IPS-18c (cell line): Measurements from ENCODE around the gene TACO1.

Experiments used
- H3K4me3 ChIP-seq: 2 replicates; pipeline ENCODE4 v1.7.0; 2013; ENCODE audit warnings: low read depth, mild to moderate bottlenecking, low read length, moderate library complexity; ENCODE audit not compliant: insufficient read depth
- H3K9me3 ChIP-seq: one replicate; pipeline ENCODE4 v1.6.1; 2013; ENCODE audit warnings: mild to moderate bottlenecking, low read length, moderate library complexity; ENCODE audit not compliant: control insufficient read depth, insufficient read depth

The TACO1 gene

DNA sequence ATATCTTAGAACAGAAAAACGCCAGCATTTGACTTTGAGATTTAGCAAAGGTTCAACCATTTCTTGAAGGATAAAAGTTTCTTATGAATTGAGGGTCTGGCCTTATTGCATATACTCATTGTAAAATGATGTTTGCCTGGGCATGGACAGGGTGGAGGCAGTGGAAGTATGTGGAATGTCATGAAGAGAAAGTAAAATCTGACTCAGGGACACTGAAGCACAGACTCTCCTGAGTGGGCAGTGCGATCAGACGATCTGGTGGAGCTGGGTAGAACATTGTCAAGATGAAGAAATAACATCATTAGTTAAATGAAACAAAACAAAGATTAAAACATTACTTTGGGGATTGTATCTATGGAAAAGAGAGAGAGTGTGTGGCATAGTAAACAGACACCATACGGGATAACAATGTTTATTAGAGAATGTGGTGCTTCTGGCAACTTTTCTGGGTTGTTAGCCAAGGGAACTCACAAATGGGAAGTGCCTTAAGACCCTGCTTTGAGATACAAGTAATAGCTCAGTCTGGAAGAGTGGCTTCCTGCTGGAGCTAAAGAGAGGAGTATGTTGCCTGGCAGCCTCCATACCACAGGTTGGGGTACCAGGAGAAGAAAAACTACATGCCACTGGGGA, 26.0 kb downstream of the TACO1 start:
- no peaks in the 10 kb centered on the region for H3K9me3 ChIP-seq
- no peak overlapping the region for H3K4me3 ChIP-seq

DNA sequence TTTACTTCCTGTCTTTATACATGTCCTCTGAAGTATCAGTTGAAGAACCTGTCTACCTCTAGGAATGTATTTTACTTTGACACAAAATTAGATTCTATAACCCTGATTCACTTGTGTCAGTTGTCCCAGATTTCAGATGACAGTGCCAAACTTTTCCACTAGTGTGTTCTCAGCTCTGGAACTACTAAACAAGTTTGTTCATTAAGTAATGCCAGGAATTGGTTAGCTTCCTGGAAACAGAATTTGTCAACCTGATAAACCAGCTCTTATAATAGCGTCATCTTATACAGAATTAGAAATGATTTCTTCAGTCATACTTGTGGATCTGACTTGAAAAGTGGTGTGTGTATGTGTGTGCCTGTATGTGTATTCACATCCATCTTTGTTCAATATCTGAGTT, 28.9 kb downstream of the TACO1 start:
- H3K9me3 ChIP-seq: no peaks in the 10 kb centered on the region
- no peak overlapping the region for H3K4me3 ChIP-seq

DNA sequence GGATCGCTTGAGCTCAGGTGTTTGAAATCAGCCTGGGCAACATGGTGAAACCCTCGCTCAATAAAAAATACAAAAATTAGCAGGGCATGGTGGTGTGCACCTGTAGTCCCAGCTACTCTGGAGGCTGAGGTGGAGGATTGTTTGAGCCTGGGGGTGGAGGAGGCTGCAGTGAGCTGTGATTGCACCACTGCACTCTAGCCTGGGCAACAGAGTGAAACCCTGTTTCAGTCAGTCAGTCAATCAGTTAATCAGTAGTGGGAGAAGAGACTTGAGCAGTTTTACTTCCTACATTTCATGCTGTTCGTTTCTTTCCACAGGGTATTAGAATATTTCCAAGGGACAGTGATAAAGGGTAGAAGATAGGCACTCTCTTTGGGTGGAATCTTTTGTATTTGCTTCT, 30.4 kb downstream of the TACO1 start:
- H3K4me3 ChIP-seq: no peak overlapping the region
- H3K9me3 ChIP-seq: no peaks in the 10 kb centered on the region

DNA sequence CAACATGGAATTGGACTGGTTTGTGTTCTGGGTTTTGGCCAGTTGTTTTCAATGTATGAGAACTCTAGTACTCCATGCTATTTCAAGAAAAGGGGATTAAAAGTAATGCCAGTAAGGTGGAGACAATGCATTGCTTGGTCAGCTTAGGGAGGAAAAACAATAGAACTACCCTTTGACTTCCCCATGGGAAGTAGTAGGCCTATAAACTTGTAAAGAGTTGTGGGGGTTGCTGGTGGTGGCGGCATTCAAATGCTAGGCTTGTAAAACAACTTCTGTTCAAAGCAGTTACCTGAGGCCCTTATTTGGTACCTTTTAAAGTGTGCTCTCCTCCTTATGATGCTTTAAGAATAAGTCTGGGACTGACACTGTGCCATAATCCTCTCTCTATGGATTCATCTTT, 30.9 kb downstream of the TACO1 start:
- Histone ChIP-seq H3K4me3 (no peak overlapping the region), H3K9me3 (no peaks in the 10 kb centered on the region)

DNA sequence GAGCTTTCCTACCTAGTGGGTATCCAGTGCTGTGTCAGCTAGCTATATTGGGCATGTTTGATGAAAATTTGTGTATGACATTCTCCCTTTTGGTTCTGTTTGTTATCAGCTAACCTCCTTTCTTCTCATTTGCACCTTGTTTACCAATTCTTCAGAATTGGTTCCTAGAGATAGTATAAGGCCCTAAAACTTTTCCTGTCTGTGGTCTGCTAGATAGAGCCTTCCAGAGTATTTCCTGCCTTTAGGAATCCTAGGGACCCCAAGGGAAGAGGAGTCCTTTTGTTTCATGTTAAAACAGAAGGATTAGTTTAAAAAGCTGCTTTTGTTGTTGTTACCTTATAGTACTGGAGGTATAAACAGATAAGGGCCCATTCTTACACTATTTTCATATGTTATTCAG, 33.0 kb downstream of the TACO1 start:
- Histone ChIP-seq H3K4me3 (no peak overlapping the region), H3K9me3 (no peaks in the 10 kb centered on the region)

DNA sequence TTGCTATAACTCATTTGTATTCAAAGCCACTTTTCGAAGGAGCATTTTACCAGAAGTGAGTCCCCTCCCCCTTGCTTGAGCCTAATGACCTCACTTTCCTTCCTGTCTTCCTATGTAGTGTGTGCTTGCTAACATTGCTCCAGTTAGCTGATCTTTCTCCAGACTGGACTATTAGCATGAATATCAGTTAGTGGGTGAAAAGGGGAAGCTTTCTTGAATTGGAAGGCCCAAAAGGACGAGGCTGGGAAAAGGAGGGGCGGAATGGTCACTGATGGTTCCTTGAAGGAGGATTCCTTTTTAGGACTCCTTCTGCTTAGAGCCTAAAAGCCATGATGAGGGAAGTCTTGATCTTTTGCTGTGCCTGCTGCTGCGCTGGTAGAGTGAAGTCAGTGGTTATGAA, 33.5 kb downstream of the TACO1 start:
- Histone ChIP-seq H3K9me3 (no peaks in the 10 kb centered on the region), H3K4me3 (no peak overlapping the region)

DNA sequence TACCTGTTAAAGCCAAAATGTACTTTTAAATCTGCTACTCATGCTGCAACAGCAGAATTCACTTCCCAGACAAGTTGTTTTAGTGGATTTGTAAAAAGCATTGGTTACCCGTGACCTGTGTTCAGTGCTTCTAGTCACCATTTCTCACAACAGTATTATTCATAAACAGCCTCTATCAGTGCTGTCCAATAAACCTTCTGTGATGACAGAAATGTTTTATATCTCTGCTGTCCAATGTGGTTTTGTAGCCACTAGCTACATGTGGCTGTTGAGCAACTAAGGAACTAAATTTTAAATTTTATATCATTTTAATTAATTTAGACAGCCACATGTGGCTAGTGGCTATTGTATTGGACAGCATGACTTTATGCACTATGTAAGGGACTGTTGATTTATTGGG, 34.1 kb downstream of the TACO1 start:
- H3K4me3 ChIP-seq: no peak overlapping the region

DNA sequence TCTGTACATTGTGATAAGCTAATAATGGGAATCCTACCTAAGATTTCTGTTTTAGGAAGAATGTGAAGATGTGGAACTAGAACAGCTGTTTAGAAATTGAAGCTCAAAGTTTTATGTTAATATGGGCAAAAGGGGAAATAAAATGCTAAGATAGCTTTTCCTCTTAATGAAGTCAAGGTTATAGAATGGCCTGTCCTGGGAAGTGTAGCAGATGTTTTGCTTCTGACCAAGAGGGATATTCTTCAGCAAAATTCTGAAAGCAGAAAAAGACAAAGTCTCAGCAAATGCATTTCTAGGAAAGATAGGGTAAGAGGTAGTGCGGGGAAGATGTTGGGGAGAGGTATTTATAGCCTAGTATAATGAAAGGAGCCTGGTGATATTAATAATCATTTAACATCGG, 34.6 kb downstream of the TACO1 start:
- H3K9me3 ChIP-seq: no peaks in the 10 kb centered on the region
- H3K4me3 ChIP-seq: no peak overlapping the region

More for the DNA sequence above, 34.1 kb downstream of the TACO1 start:
- no peaks in the 10 kb centered on the region for H3K9me3 ChIP-seq

DNA sequence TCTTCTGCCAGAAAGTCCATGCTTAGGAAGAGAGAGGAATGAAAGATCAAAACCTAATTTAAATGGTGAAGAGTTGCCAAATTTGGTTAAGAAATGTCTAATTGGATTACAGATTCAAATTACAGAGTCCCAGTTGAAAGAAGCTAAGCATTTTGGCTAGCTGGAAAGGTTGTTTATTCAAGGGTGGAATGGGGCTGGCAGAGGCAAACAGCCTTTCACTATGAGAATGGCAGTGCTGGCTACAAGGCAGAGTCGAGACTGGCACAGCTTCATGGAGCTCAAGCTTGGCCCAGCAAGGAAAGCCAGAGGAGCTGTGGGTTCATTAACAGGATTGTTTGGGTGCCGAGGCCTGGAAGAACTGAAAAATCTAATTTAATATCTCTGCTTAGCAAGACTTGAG, 35.1 kb downstream of the TACO1 start:
- H3K4me3 ChIP-seq: no peak overlapping the region
- no peaks in the 10 kb centered on the region for H3K9me3 ChIP-seq

DNA sequence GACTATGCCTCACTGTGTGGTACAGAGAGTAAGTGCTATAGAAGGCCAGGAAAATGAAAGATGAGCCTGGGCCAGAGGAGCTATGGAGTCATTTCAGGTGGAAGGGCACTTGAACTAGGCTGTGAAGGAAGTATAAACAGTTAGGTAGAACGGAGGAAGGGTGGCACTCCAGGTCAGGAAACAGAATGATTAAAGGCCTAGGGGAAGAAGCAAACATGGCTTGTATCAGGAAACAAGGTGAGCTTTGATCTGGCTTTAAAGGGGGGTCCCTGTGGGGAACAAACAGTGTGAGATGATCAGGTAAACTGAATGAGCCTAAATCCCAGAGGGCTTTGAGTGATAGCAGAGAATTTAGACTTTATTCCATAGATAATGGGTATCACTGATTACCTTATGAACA, 38.4 kb downstream of the TACO1 start:
- H3K4me3 ChIP-seq: no peak overlapping the region
- H3K9me3 ChIP-seq: no peaks in the 10 kb centered on the region

DNA sequence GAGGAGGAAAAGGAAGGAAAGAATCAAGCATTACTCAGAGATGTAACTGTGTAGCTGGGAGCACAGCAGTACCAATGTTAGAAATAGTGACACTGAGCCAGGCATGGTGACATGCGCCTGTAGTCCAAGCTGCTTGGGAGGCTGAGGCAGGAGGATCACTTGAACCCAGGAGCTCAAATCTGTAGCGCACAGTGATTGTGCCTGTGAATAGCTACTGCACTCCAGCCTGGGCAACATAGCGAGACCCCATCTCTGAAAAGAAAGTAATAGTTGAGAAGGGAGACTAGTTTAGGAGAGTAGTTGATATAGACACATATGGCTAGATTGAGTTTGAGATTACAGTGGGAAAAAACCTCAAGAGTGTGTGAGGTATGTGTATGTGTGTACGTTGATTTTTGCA, 39.3 kb downstream of the TACO1 start:
- Histone ChIP-seq H3K4me3 (no peak overlapping the region), H3K9me3 (no peaks in the 10 kb centered on the region)

DNA sequence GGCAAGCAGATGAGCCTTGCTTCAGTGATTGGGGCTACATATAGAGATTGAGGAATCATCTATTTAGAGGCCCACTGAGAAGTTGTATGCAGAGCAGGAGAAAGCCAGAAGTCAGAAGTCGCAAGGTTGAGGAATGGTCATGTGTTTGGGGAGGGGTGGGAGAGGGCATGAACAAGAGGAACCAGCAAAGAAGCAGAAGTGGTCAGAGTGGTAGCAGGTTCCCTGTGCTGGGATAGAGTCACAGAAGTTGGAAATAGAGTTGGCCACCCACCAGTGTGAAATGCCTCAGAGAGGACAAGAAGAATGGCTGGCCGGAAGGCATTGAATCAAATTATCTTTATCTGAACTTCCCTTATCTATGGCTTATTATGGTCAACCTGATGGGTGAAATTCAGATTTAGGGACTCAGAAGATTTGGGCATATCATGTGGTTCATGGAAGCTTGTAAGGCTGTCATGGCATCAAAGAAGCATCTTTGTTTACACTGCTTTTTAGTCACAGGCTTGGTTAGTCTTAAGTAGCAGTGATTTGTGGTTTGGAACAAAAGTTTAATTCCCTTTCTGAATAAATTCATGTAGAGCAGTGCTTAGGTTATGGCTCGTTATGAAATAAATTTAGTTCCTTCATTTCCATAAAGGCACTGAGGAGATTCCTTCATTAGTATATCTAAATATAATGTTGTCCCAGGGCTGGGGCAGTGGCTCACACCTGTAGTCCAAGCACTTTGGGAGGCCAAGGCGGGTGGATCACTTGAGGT, 41.2 kb downstream of the TACO1 start:
- Histone ChIP-seq H3K9me3 (no peaks in the 10 kb centered on the region), H3K4me3 (no peak overlapping the region)

DNA sequence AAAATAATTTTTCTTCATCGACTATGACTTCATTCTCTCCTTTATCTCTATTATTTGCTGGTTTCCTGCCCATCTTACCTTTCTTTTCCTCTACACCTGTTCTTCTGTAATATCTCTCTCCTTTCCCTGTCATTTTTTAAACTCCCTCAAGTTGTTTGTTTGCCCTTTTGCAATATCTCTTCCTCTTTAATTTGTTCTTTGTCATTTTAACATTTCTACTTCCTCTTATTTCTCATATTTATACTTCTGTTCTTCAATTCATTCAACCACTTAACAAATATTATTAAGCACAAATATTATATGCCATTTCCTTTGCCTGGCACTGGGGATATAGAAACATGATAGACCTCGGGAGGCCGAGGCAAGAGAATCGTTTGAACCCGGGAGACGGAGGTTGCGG, 44.2 kb downstream of the TACO1 start:
- no peaks in the 10 kb centered on the region for H3K9me3 ChIP-seq
- H3K4me3 ChIP-seq: no peak overlapping the region

DNA sequence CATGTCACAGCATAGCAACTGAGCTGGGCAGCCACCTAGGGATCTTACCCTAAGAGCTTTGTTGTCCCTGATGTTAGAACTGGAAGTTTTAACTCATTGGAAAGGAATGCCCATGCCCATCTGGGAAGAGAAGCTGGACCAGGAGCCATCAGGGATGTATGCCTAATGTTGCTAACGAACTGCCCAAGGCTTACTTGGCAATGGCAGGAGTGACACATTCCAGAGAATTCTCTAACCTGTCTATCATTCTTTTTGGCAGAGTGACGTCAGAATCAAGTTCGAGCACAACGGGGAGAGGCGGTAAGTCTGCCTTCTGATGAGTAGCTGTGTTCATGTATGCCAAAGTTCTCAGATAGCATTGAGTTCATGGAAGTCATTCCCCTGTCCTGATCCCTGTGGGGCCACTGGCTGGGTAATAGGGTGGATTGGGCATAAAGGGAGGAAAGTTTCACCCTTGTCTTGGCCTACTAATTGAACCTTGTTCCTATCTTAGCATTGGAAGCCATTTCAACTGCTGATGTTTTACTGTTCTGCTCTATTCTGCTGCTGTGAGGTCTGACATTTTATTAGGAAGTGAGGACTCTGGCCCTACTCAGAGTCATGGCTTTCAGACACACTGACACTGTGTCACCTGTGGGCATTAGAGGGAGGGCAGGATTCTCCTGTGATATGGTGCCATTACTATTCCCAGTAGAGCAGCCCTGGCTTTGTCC, 45.2 kb downstream of the TACO1 start:
- H3K4me3 ChIP-seq: no peak overlapping the region
- H3K9me3 ChIP-seq: no peaks in the 10 kb centered on the region

DNA sequence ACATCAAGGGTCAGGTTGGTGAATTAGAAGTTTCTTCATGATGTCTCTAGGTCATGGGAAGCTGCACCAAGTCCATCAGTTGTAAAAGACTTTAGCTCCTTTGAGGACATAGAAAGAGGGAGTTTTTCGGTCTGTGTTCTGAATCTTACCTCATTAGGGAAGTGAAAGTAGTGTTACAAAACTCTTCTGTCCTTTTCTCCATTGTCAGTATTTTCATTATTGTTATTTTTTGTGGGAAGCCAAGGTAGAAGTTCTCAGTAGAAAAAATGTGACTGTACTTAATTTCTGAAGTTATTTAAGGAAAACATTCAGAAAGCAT, 45.8 kb downstream of the TACO1 start:
- Histone ChIP-seq H3K9me3 (no peaks in the 10 kb centered on the region), H3K4me3 (no peak overlapping the region)

DNA sequence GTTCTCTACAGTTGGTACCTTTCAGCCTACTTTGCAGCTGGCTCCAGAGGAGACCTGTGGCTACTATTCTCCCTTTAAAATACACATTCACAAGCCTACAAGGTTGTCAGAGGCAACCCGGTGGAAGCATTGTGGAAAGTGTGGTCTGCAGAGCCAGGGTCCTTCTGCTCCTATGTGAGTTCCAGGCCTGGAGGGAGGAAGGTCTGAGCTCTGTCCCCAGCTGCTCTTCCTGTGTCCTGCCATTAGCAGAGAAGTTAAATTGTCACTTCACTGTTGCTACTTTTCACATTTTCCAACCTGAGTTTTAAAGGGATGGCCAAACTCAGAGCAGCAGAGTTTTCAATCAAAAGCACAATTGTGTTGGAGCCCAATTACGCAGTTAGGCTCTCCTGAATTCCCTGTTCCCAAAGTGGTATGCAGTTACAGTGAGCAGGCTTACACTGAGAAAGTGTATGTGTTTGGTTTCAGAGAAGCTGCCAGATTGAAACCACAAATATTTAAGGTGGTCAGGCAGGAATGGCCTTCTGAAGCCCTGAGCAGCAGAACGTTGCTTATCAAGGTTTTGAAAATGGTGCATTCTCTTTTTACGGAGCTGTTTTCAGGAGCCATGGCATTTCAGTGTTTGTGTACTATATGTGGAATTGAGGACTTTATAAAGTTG, 46.5 kb downstream of the TACO1 start:
- Histone ChIP-seq H3K9me3 (no peaks in the 10 kb centered on the region), H3K4me3 (no peak overlapping the region)

DNA sequence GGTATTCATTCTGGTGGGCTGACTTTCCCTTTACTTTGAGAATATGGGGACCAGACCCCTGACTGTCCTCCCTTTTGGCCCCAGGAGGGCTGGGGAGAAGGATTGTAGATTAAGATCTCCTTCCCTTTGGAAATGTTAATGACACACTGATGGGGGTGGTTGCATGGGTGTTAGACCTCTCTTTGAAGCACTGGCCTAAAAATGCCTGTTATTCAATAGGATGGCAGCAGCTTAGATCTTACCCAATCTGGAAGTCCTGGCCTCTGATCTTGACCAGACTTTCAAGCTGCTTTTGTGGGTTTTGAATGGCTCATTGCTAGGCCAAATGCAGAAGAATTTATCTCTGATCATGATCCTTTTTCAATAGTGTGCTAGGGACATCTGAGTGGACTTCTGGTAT, 47.2 kb downstream of the TACO1 start:
- no peaks in the 10 kb centered on the region for H3K9me3 ChIP-seq
- H3K4me3 ChIP-seq: no peak overlapping the region

DNA sequence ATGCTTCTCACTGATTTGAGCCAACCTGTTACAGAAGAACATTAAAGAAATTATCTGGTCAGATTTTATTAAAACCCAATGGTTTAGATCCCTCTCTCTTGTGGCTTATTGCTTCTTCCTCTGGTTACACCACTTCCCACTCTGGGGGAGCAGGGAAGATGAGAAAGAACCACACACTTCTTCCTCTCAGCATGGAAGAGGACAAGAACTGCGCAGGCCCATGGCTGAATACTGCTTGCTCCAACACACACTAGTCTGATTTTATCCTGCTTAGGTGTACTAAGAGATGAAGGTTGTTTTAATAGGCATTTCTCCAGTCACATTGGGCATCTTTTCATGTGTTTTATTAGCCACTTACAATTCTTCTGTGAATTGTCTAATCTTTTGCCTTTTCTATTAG, 49.1 kb downstream of the TACO1 start:
- no peaks in the 10 kb centered on the region for H3K9me3 ChIP-seq
- H3K4me3 ChIP-seq: no peak overlapping the region
